ENCODE measurements around the gene INF2.
"Not testable (repeated sequence)": the region's sequence is repeated elsewhere in the genome, so short reads cannot be mapped to it uniquely, and the experiment has no call there.

INF2 gene

GRCh38 chr14:104724407-104724980 is 35.1 kb downstream of the INF2 start:
- FAIRE-seq, result no peak

GRCh38 chr14:104724981-104725771 is 35.8 kb downstream of the INF2 start:
- FAIRE-seq, result no peak

GRCh38 chr14:104725772-104726548 is 36.5 kb downstream of the INF2 start:
- FAIRE-seq, result no peak

- FAIRE-seq, result no peak
These were observed 37.4 kb downstream of the INF2 start for GRCh38 chr14:104726600-104727451.

GRCh38 chr14:104728631-104729030 is 39.2 kb downstream of the INF2 start:
- no peak for FAIRE-seq

- FAIRE-seq, result not testable (repeated sequence)
These were observed 39.9 kb downstream of the INF2 start for GRCh38 chr14:104729176-104729834.

- FAIRE-seq, result no peak
These were observed 40.4 kb downstream of the INF2 start for GRCh38 chr14:104729835-104730181.

- FAIRE-seq, result no peak
These were observed 41.1 kb downstream of the INF2 start for GRCh38 chr14:104730487-104730886.

GRCh38 chr14:104731320-104732294 is 42.2 kb downstream of the INF2 start:
- FAIRE-seq, result no peak

GRCh38 chr14:104732355-104732804 is 43.0 kb downstream of the INF2 start:
- no peak for FAIRE-seq

- no peak for FAIRE-seq
These were observed 43.7 kb downstream of the INF2 start for GRCh38 chr14:104732931-104733681.

GRCh38 chr14:104734051-104734587 is 44.7 kb downstream of the INF2 start:
- FAIRE-seq, result no peak

GRCh38 chr14:104734601-104734990 is 45.2 kb downstream of the INF2 start:
- no peak for FAIRE-seq

GRCh38 chr14:104734991-104735779 is 45.8 kb downstream of the INF2 start:
- FAIRE-seq, result no peak

GRCh38 chr14:104735830-104736642 is 46.6 kb downstream of the INF2 start:
- FAIRE-seq, result no peak

GRCh38 chr14:104738375-104739019 is 49.1 kb downstream of the INF2 start:
- FAIRE-seq, result no peak

GRCh38 chr14:104739026-104739425 is 49.6 kb downstream of the INF2 start:
- no peak for FAIRE-seq

Measured in colon (tissue), 2 donors.